Activated naive CD8-positive, alpha-beta T cell treated with anti-CD3 and anti-CD28 coated beads, Interleukin-2, amount 10 ng/mL, durations not matched to agents 7 days and 5 days (primary cell): ENCODE results near the gene ERG. TPM values are rescaled to one million over a fixed set of nuclear protein-coding genes. Genes with fewer than 3 reads are reported as not detected.

Experiments
- ATAC-seq: fragments of 150-1000 bp; cut with Tn5 transposase; one replicate; pipeline ENCODE4 v1.10.0; 2021; ENCODE audit warnings: low read depth, moderate library complexity
- POLR2A ChIA-PET: fragments of 350-600 bp; sonication (Branson Sonifier 250); formaldehyde crosslinking; loops from one replicate; lab custom pipeline; 2021; ENCODE audit warnings: antibody characterized with exemption; lab: Charles Lee
- DNase-seq: peaks from one replicate; pipeline ENCODE4 v3.0.0; 2021
- H3K27ac Mint-ChIP-seq: one replicate; pipeline ENCODE4 v1.8.0; 2022; ENCODE audit warnings: mild to moderate bottlenecking, mixed read lengths
- H3K27me3 Mint-ChIP-seq: one replicate; pipeline ENCODE4 v1.8.0; 2022; ENCODE audit warnings: mild to moderate bottlenecking, moderate library complexity, mixed read lengths
- H3K36me3 Mint-ChIP-seq: one replicate; pipeline ENCODE4 v1.8.0; 2021; ENCODE audit warnings: mild to moderate bottlenecking, mixed read lengths
- H3K4me1 Mint-ChIP-seq: one replicate; pipeline ENCODE4 v1.8.0; 2021; ENCODE audit warnings: mixed read lengths
- H3K4me3 Mint-ChIP-seq: one replicate; pipeline ENCODE4 v1.8.0; 2022; ENCODE audit warnings: mild to moderate bottlenecking, moderate library complexity, mixed read lengths
- H3K9me3 Mint-ChIP-seq: one replicate; pipeline ENCODE4 v1.8.0; 2021; ENCODE audit warnings: mixed read lengths
- total RNA-seq, 2 experiments: library from RNA; stranded (reverse); gene quantifications; one replicate each; pipeline ENCODE4 v1.2.3, GENCODE V29; 2021

The ERG gene
- total RNA-seq, 2 experiments from 2014 or later: not detected

- Mint-ChIP-seq H3K4me3 (no peak overlapping the region), H3K27me3 (peaks cover 76% of the 10 kb centered on the region), H3K36me3 (peaks cover 2% of the 10 kb centered on the region), H3K27ac (no peak overlapping the region), H3K4me1 (no peaks in the 10 kb centered on the region), H3K9me3 (no peaks in the 10 kb centered on the region)
- no peak for DNase-seq
- no peak for ATAC-seq
- POLR2A ChIA-PET: no interaction called here
Observed at GRCh38 chr21:38493549-38494250, 4.6 kb downstream of the ERG start.

- Mint-ChIP-seq H3K9me3 (no peaks in the 10 kb centered on the region), H3K36me3 (no peaks in the 10 kb centered on the region), H3K4me3 (no peak overlapping the region), H3K27me3 (peaks cover 64% of the 10 kb centered on the region), H3K27ac (no peak overlapping the region), H3K4me1 (no peaks in the 10 kb centered on the region)
- ATAC-seq (no peak), DNase-seq (no peak)
- POLR2A ChIA-PET: no interaction called here
Observed at GRCh38 chr21:38492007-38492406, 6.3 kb downstream of the ERG start.

- Mint-ChIP-seq H3K27me3 (peaks cover 63% of the 10 kb centered on the region), H3K36me3 (no peaks in the 10 kb centered on the region), H3K9me3 (no peaks in the 10 kb centered on the region), H3K4me1 (no peaks in the 10 kb centered on the region), H3K27ac (no peak overlapping the region), H3K4me3 (no peak overlapping the region)
- DNase-seq (no peak), ATAC-seq (no peak)
- POLR2A ChIA-PET: no interaction called here
Observed at GRCh38 chr21:38491536-38491935, 6.7 kb downstream of the ERG start.

GRCh38 chr21:38490411-38491020 lies 7.8 kb downstream of the ERG start:
- Mint-ChIP-seq H3K4me1 (no peaks in the 10 kb centered on the region), H3K27ac (no peak overlapping the region), H3K27me3 (peaks cover 56% of the 10 kb centered on the region), H3K36me3 (no peaks in the 10 kb centered on the region), H3K9me3 (no peaks in the 10 kb centered on the region), H3K4me3 (no peak overlapping the region)
- ATAC-seq (no peak), DNase-seq (no peak)
- POLR2A ChIA-PET: no interaction called here

- Mint-ChIP-seq H3K4me3 (no peak overlapping the region), H3K9me3 (no peaks in the 10 kb centered on the region), H3K27ac (no peak overlapping the region), H3K36me3 (no peaks in the 10 kb centered on the region), H3K27me3 (peaks cover 48% of the 10 kb centered on the region), H3K4me1 (no peaks in the 10 kb centered on the region)
- DNase-seq: no peak
- ATAC-seq: no peak
- POLR2A ChIA-PET: no interaction called here
Observed at GRCh38 chr21:38489729-38490128, 8.5 kb downstream of the ERG start.

- Mint-ChIP-seq H3K27ac (no peak overlapping the region), H3K4me1 (no peaks in the 10 kb centered on the region), H3K9me3 (no peaks in the 10 kb centered on the region), H3K36me3 (no peaks in the 10 kb centered on the region), H3K27me3 (peaks cover 43% of the 10 kb centered on the region), H3K4me3 (no peak overlapping the region)
- ATAC-seq (no peak), DNase-seq (no peak)
- POLR2A ChIA-PET: no interaction called here
Observed at GRCh38 chr21:38489271-38489652, 9.0 kb downstream of the ERG start.

- ATAC-seq (no peak), DNase-seq (no peak)
- Mint-ChIP-seq H3K36me3 (no peaks in the 10 kb centered on the region), H3K27me3 (peaks cover 38% of the 10 kb centered on the region), H3K9me3 (no peaks in the 10 kb centered on the region), H3K4me1 (no peaks in the 10 kb centered on the region), H3K27ac (no peak overlapping the region), H3K4me3 (no peak overlapping the region)
- POLR2A ChIA-PET: no interaction called here
Observed at GRCh38 chr21:38488640-38489270, 9.5 kb downstream of the ERG start.

GRCh38 chr21:38487901-38488639 lies 10.2 kb downstream of the ERG start:
- DNase-seq: no peak
- POLR2A ChIA-PET: no interaction called here
- Mint-ChIP-seq H3K36me3 (no peaks in the 10 kb centered on the region), H3K9me3 (no peaks in the 10 kb centered on the region), H3K27me3 (peaks cover 31% of the 10 kb centered on the region), H3K4me1 (no peaks in the 10 kb centered on the region), H3K27ac (no peak overlapping the region), H3K4me3 (no peak overlapping the region)
- ATAC-seq: no peak

- Mint-ChIP-seq H3K4me1 (no peaks in the 10 kb centered on the region), H3K27me3 (peaks cover 22% of the 10 kb centered on the region), H3K36me3 (no peaks in the 10 kb centered on the region), H3K4me3 (no peak overlapping the region), H3K27ac (no peak overlapping the region), H3K9me3 (no peaks in the 10 kb centered on the region)
- DNase-seq: no peak
- ATAC-seq: no peak
- POLR2A ChIA-PET: no interaction called here
Observed at GRCh38 chr21:38486706-38487105, 11.6 kb downstream of the ERG start.

GRCh38 chr21:38486221-38486620 lies 12.1 kb downstream of the ERG start:
- DNase-seq: no peak
- POLR2A ChIA-PET: no interaction called here

GRCh38 chr21:38479641-38480525 lies 18.4 kb downstream of the ERG start:
- POLR2A ChIA-PET: no interaction called here
- peaks cover 2% of the 10 kb centered on the region for H3K9me3 Mint-ChIP-seq
- no peak overlapping the region for H3K27ac Mint-ChIP-seq
- H3K4me1 Mint-ChIP-seq: peaks cover 7% of the 10 kb centered on the region
- no peak overlapping the region for H3K4me3 Mint-ChIP-seq
- H3K27me3 Mint-ChIP-seq: peaks cover 45% of the 10 kb centered on the region
- H3K36me3 Mint-ChIP-seq: no peaks in the 10 kb centered on the region
- ATAC-seq: no peak
- no peak for DNase-seq

More at GRCh38 chr21:38486221-38486620, 12.1 kb downstream of the ERG start:
- Mint-ChIP-seq H3K27me3 (peaks cover 23% of the 10 kb centered on the region), H3K4me1 (no peaks in the 10 kb centered on the region), H3K4me3 (no peak overlapping the region), H3K27ac (no peak overlapping the region), H3K9me3 (no peaks in the 10 kb centered on the region), H3K36me3 (no peaks in the 10 kb centered on the region)
- no peak for ATAC-seq

- no peak overlapping the region for H3K4me3 Mint-ChIP-seq
- peaks cover 7% of the 10 kb centered on the region for H3K4me1 Mint-ChIP-seq
- H3K27ac Mint-ChIP-seq: no peak overlapping the region
- no peak for ATAC-seq
- no peaks in the 10 kb centered on the region for H3K36me3 Mint-ChIP-seq
- H3K27me3 Mint-ChIP-seq: peaks cover 55% of the 10 kb centered on the region
- no peak for DNase-seq
- peaks cover 2% of the 10 kb centered on the region for H3K9me3 Mint-ChIP-seq
- POLR2A ChIA-PET: no interaction called here
Observed at GRCh38 chr21:38478782-38479181, 19.5 kb downstream of the ERG start.

- POLR2A ChIA-PET: no interaction called here
- no peak for DNase-seq
- no peak overlapping the region for H3K4me3 Mint-ChIP-seq
- H3K4me1 Mint-ChIP-seq: peaks cover 7% of the 10 kb centered on the region
- no peak overlapping the region for H3K27ac Mint-ChIP-seq
- peaks cover 57% of the 10 kb centered on the region for H3K27me3 Mint-ChIP-seq
- H3K9me3 Mint-ChIP-seq: peaks cover 2% of the 10 kb centered on the region
- no peak for ATAC-seq
- H3K36me3 Mint-ChIP-seq: no peaks in the 10 kb centered on the region
Observed at GRCh38 chr21:38477226-38477625, 21.1 kb downstream of the ERG start.
